Stimulated activated CD4-positive, alpha-beta T cell treated with anti-CD3 and anti-CD28 coated beads, Interleukin-12 subunit alpha, Interleukin-12 subunit beta, amount 100 ng/mL, for 48 hours (primary cell): ENCODE measurements around the gene DCLK2.

Experiments
- DNase-seq, 3 donors: peaks; one replicate each; pipeline ENCODE4 v3.0.0-alpha.2; 2020; ENCODE audit warnings: low read depth in 2 of 3, low spot score in 1 of 3

DCLK2 gene

DNA sequence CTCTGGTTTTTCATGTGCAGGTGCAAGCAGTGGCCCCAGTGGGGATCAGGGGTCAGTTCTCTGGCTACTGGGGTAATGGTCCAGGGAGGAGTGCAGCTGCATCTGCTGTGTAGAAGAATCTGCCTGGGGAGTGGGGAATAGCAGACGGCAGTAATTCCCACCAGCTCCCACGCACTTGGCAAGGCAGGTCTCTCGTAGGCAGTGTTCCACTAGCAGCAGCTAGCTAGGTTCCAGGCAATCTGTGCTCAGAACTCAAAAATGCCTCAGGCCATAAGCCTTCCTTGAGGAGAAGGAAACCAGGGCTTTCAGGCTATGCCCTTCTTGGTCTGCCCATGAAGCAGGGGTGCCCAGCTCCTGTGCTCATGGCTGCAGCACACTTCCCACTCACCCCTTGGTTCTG is 38.8 kb downstream of the DCLK2 start:
- DNase-seq: no peak

DNA sequence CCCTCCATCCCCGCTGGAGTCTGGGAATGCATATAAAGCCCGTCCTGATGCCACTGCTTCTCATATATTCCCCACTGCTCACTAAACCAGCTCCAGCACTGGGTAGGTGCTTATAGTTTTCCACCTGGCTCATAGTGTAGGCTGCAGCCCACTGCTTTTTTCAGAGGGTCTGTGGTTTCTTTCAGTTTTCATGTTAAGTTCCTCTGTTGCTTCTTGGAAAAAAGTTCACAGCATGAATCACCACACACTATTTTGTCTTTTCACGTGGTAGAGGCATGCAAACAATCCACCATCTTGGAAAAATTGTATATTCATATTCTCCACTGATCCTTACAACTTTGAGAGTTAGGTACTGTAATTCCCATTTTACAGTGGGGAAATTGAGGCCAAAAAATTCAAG is 39.4 kb downstream of the DCLK2 start:
- DNase-seq: no peak

DNA sequence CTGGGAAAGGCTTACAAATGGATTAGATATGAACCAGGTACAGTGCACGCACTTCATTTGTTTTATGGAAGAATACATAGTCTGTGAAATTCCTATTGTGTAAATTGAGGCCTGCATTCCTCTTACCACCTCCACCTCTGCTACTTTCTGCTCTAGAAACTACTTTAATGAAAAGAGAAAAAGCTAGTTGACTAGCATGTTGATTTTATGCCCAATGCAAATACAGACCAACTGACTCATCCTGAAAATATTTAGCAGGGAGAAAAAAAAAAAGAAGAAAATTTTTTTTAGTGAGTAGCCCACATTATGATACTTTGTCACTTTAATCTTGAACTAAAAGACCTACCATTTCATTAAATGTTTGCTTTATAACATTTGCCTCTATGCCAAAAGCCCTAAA is 41.2 kb downstream of the DCLK2 start:
- DNase-seq: no peak

DNA sequence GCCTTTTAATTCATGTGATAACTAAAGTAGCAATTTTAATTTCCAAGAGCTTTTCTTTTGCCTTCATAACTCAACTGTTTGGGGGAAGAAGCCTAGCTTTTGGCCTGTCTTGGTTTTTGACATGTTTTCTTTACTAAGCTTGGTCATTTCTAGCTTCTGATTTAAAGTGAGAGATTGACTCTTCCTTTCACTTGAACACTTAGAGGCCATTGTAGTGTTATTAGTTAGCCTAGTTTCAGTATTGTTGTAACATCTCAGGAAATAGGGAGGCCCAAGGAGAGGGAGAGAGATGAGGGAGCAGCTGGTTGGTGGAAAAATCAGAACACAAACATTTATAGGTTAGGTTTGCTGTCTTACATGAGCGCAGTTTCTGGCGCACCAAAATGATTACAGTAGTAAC is 44.8 kb downstream of the DCLK2 start:
- DNase-seq: no peak

DNA sequence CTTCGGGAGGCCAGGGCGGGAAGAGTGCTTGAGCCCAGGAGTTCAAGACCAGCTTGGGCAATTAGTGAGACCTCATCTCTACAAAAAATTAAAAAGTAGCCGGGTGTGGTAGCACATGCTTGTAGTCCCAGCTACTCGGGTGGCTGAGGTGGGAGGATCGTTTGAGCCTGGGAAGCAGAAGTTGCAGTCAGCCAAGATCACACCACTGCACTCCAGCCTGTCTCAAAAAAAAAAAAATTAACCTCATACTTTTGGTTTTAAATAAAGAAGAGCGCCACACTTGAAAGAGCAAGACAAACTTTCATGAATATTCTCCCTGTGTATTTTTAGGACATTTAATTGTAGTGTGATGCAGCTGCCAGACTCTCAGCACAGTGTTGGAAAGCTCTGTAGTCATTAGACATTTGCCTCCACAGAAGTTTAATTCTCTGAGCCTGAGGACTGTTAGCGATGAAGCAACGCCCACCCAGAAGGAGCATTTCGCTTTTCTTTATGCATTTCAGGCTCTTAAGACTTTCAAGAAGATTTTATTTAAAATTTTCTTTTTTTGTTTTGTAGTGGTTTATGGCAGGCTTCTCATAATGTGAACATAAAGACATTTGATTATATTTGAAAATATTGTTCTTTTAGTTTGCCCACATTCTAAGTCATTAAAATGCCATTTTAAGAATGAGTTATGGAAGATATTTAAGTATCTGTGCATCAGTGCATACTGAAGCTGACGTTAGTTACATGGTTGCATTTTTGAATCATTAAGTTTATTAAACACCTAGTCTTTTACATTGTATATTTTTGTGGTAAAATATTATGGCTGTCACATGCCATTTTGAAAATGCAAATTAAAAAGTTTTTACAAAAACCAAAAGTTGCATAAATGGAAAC is 45.8 kb downstream of the DCLK2 start:
- no peak for DNase-seq

DNA sequence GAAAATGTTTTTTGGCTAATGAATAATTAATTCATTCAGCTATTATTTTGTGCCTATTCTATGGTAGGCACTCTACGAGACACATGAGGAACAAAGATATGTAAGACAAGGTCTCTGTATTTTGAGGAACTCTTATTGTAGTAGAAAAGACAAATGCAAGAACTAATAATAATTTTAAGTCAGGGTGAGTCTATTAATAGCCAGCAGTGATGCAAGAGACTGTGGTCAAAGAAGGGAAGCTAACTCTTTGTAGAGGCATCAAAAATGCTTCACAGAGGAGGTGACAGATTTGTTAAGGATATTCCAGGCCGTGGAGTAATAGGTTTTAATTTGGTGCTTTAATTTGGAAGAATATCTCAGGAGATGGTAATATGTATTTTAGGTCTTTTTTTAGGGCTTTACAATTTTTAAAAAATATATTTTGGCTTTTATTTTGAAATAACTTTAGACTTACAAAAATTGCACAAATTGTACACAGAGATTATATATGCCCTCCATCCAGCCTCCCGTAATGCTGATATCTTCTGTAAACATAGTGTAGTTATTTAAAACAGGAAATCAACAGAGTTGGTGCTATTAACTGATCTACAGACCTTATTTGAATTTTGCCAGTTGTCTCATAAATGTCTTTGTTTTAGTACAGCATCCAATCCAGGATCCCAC is 48.1 kb downstream of the DCLK2 start:
- no peak for DNase-seq

DNA sequence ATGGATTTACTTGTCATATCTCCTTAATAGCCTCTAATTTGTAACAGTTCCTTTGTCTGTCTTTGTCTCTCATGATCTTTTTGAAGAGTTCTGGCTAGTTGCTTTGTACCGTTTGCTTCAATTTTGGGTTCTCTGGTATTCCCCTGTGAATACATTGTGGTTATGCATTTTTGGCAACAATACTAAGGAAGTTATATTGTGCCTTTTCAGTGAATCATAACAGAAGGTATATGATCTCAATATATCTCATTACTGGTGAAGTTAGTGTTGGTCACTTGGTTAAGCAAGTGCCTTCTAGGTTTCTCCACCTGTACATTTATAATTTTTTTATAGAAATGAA is 48.6 kb downstream of the DCLK2 start:
- DNase-seq: no peak

DNA sequence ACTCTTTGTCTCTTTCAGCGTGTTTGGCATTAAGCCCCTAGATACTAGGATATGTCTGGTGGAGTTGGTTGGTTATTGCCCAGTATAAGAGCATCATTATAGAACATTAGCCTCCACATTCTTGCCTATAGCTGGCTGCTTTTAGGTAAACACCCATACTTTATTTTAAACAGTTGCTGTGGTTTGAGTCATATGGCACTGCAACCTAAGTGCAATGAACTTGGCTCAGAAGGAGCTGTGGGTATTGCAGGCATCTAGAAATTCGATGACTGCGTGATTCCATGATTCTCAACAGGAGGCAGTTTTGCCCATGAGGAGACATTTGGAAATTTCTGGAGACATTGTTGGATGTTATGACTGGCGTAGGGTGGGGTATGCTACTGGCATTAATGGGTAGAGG is 49.5 kb downstream of the DCLK2 start:
- no peak for DNase-seq

DNA sequence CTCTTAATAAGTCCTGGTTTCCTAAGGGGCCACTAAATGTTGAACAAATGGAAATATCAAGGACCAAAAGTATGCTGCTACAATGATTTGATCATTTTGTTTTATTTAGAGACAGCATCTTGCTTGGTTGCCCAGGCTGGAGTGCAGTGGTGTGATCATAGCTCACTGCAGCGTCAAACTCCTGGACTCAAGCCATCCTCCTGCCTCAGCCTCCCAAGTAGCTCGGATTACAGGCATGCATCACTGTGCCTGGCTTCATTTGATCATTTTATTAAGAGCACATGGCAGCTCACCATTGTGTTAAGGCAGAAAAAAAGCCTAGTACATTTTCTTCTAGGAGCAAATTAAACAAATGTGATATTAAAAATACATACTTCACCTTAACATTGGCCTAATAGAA is 52.7 kb downstream of the DCLK2 start:
- no peak for DNase-seq

DNA sequence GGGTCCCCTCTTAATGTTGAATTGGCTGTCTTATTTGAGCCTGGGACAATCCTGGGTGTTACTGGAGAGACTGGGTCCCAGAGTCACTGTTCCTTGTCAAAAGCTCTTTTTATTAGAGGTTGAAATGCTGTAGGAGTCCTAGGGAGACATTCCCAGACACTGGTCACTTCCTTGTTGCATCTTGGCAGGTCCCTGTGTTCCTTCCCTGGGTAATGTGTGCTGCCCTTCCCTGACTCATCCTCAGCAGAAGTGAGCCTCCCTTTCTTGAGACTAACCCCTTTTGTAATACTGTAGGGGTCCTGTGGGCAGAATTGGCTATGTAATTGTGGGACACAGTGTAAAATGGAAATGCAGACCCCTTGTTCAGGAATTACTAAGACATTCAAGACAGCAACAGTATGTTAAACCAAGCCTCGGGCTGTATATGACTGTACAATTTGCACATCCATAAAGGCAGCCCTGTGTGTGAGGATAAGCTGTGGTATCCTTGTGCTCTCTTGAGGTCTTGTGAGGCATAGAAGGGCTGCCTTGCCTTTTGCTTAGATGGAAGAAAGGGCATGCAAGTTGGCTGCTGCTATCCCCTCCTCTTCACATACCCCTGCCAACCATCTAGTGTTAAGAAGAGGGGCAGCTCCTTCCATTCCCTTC is 53.5 kb downstream of the DCLK2 start:
- DNase-seq: no peak

DNA sequence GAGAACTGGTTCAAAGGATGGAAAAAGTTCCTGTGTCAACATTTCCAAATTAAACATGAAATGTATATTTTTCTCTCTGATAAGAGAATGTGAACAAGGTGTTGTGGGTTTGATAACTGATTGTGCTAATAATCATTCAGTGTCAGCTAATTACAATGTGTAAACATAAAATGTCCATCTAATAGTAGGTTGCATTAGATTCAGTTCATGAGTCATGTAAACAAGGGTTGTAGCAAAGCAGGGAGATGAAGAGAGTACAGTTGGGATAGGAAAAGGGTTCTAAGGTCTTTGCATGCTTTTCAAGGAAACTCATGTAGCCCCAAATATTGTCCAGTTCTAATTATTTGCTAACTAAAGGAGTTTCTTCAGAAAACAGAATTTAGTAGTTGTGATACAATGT is 55.4 kb downstream of the DCLK2 start:
- no peak for DNase-seq

DNA sequence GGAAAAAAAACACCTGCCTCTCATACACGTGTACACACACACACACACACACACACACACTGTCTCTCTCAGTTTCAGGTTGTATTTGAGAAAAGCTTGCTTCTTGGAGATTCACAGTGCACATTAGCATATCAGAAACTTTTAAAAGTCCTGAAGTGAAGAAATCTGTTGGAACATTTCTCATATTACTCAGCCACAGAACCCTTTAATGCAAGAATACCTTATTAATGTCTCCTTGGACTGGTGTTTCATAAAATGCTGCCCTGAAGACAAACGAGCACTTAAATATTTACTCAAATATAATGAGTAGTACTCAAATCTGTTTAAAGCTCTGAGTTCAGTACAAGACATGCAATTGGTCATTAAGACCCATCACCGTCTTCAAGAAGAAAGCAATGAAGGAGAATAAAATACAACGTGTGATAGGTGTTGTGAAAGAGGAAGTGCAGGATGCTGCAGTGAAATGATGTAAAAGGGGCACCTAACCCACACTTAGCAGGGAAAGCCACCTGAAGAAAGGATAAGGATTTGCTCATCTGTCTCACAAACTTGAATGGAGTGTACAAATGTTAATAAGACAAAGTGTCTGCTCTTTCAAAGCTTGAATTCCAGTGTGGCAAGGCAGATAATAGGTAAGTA is 57.0 kb downstream of the DCLK2 start:
- no peak for DNase-seq

DNA sequence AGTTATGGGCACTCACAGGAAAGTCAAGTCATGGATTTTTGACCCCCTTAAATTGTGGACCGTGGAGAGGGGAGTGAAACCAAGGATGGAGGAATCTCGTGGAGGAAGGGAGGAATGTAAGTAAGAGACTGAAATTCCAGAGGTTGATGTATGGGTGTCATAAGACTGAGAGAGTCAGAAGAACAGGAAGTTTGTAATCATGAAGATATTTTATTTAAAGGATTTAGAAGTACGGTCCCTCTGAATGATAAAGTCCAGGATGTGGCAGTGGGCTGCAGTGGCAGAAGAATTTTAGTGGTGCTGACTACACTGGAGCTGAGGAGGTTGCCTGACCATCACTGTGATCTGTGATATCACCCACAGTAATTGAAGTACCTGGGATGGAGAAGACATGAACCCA is 57.8 kb downstream of the DCLK2 start:
- no peak for DNase-seq

DNA sequence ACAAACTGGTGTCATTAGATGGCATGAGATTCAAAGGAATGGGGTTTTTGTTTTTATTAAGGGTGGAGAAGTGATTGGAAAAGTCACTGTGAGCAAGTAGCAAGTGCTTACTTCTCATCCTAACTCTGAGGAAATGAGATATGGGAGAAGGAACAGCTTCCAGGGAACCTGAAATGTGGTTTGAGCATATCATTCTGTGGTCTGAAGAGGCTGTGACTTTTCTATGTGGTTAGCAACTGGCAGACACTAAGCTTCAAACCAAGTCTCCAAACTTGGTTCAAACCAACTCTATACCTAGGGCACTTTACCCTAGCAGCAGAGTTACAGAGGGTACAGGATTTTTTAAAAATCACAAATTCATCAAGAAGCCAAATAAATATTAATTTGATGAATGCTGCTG is 58.2 kb downstream of the DCLK2 start:
- DNase-seq: no peak

DNA sequence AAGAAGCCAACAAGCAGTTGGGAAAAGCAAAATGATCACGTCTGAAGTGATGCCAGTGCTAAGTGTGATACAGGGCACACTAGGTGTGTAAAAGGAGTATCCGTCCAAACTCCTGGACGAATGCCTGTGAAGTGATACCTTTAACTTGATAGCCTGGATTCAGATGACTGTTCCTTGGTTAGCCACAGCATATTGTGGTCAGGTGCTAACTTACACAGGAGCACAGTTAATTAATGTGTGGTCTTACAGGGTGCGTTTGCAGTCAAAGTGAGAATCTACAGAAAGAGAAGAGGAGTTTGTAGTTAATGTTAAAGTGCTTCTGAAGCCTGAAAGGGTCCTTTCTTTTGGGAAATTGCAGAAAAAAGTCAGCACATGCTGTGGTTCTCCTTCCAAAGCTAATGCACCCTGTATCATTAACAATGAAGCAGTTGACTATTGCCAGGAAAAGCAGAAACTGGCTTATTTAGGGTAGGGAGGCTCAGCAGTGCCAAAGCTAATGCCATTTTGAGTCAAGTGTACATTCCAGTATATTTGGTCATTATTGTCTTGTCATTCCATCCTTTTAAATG is 61.1 kb downstream of the DCLK2 start:
- DNase-seq: no peak

DNA sequence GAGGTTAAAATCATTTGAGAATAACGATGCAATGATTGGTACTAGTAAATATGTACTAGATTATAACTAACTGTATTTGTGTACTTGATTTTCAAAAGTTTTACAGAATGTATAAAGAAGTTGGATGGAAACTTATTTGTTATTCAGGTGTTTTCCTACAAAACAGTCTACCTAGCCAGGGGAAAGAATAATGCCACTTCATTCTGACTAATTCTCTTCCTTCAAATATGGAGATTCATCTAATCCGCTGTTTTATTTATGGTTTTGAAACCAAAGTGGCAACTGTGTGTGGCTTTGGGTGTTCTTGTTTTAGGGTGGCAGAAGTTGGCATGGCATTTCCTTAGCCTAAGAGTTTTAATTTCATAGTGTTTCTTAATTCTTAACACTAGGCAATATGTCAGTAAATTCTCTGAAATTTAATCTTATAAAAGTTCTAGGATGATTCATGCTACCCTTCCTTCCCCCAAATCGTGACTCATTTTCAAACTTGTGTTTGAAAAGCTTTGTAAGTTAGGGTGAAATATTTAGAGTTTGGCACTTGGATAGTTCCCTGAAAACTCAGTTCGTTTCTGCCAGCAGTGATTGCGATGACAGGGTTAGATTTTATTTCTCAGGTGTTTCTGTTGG is 62.6 kb downstream of the DCLK2 start:
- DNase-seq: no peak

DNA sequence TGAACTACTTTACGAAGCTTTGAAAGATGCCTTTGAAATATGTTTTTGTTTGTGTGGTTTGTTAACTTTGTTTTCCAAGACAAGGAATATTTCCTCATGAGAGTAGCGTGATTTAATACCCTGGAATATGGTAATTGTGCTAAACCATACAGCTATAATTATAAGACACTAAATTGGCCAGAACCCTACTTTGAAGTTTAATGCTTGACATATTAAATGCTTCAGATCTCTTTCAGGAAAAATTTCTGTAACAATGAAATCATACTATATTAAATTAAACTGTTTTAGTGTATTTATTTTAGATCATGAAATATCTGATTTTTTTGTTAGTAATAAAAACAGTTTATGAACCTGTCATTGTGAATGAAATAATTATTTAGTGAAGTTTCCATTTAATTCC is 63.5 kb downstream of the DCLK2 start:
- DNase-seq: no peak

DNA sequence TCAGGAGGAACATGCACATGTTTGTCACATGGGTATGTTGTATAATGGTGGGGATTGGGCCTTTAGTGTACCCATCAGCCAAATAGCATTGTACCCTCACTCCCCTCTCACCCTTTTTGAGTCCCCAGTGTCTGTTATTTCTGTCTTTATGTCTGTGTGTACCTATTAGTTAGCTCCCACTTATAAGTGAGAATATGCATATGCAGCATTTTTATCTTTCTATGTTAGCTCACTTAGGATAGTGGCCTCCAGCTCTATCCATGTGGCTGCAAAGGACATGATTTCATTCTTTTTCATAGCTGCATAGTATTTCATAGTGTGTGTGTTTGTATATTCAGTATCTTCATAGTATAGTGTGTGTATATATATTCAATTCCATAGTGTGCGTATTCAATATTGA is 64.6 kb downstream of the DCLK2 start:
- DNase-seq: no peak

DNA sequence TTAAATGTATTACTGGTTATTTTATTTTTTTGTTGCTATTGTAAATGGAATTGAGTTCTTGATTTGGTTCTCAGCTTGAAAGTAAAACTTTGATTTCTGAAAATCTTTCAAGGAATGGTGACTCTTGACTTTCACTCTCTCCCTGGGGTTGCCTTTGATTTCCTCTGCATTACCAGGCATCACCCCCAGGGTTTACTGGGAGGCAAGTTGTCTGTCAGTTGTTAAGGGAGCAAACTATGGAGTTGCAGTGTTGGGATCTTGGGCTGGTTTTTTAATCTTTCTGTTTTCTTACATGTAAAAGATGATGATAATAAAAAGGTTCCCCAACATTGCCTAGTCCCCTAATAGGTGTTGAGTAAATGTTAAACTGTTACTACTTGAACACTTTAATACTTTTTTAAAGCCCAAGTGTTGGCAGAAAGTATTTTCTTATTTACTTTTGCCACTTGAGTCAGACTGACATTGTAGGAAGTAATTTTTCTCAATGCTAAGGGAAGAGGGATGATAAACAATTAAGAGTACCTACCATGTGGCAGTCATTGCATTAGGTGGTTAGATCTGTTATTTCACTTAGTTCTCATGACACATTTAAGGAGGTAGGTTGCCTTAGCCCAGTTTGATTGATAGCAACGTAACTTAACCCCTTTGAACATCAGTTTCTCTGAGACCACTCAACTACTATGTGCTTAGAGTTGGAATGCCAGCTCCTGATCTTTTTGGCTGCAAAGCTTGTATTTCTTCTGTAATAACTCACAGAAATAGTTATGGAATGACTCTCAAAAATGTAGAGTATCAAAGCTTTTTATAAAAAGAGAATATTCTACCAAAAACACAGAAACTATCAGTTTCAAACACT is 67.1 kb downstream of the DCLK2 start:
- DNase-seq: no peak

DNA sequence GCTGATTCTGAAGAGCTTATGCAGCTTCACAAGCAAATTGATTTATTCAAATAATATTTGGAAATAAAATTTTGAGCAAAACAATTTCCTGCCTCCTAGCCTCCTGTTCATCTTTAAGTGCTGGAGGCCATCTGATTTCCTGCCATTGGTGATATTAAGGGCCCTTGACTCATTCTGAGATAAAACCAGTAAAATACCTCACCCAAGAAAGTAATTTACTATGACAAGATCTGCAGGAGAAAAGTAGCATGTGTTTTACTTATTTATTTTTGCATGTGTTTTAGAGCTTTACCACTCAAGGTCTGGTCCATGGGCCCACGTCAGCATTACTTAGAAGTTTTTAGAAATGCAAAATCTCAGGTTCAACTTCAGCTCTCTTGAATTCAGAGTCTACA is 67.7 kb downstream of the DCLK2 start:
- DNase-seq: no peak
